Astrocyte (in vitro differentiated cells and primary cell): ENCODE measurements around the gene IFNA21. TPM values are rescaled to one million over a fixed set of nuclear protein-coding genes. Genes with fewer than 3 reads are reported as not detected.

Experiments used
- DNase-seq: peaks from one replicate; pipeline ENCODE4 v3.0.0-alpha.2; 2010; ENCODE audit warnings: low read depth
- FAIRE-seq: peaks from 2 replicates; lab custom pipeline; 2011; peaks lifted over from hg19 to GRCh38; lab: Jason Lieb, UNC
- H2AFZ ChIP-seq: 2 replicates; pipeline ENCODE4 v1.6.0; 2012; ENCODE audit warnings: low read depth, low read length, inconsistent platforms
- H3K27ac ChIP-seq: 2 replicates; pipeline ENCODE4 v1.5.1; 2011; ENCODE audit warnings: low read depth, low read length, inconsistent platforms
- H3K27me3 ChIP-seq: 2 replicates; pipeline ENCODE4 v1.6.0; 2011; ENCODE audit warnings: low read length, inconsistent platforms; ENCODE audit not compliant: insufficient read depth
- H3K36me3 ChIP-seq: 2 replicates; pipeline ENCODE4 v1.5.1; 2011; ENCODE audit warnings: low read length, inconsistent platforms; ENCODE audit not compliant: insufficient read depth
- H3K4me1 ChIP-seq: 2 replicates; pipeline ENCODE4 v1.5.1; 2011; ENCODE audit warnings: low read length, inconsistent platforms; ENCODE audit not compliant: insufficient read depth
- H3K4me2 ChIP-seq: 2 replicates; pipeline ENCODE4 v1.6.0; 2012; ENCODE audit warnings: low read length, inconsistent platforms
- H3K4me3 ChIP-seq: 2 replicates; pipeline ENCODE4 v1.5.1; 2011; ENCODE audit warnings: low read depth, mild to moderate bottlenecking, low read length, inconsistent platforms; ENCODE audit not compliant: insufficient read depth
- H3K79me2 ChIP-seq: 2 replicates; pipeline ENCODE4 v1.6.0; 2012; ENCODE audit warnings: mild to moderate bottlenecking, low read length, inconsistent platforms; ENCODE audit not compliant: insufficient read depth
- H3K9ac ChIP-seq: 2 replicates; pipeline ENCODE4 v1.6.0; 2012; ENCODE audit warnings: mild to moderate bottlenecking, low read length, inconsistent platforms
- H3K9me3 ChIP-seq: 2 replicates; pipeline ENCODE4 v1.5.1; 2012; ENCODE audit warnings: low read depth, mild to moderate bottlenecking, low read length, inconsistent platforms; ENCODE audit not compliant: insufficient read depth
- H4K20me1 ChIP-seq: 2 replicates; pipeline ENCODE4 v1.6.0; 2012; ENCODE audit warnings: low read length, inconsistent platforms; ENCODE audit not compliant: insufficient read depth
- H3K27ac Mint-ChIP-seq: one replicate; pipeline ENCODE4 v1.8.0; 2021; ENCODE audit warnings: mild to moderate bottlenecking, mixed read lengths; ENCODE audit not compliant: unreplicated experiment
- H3K27me3 Mint-ChIP-seq: one replicate; pipeline ENCODE4 v1.8.0; 2021; ENCODE audit warnings: low read depth, mixed read lengths; ENCODE audit not compliant: unreplicated experiment
- H3K36me3 Mint-ChIP-seq: one replicate; pipeline ENCODE4 v1.8.0; 2021; ENCODE audit warnings: low read depth, mixed read lengths; ENCODE audit not compliant: unreplicated experiment
- H3K4me1 Mint-ChIP-seq: one replicate; pipeline ENCODE4 v1.8.0; 2021; ENCODE audit warnings: low read depth, mixed read lengths; ENCODE audit not compliant: unreplicated experiment
- H3K4me3 Mint-ChIP-seq: one replicate; pipeline ENCODE4 v1.8.0; 2021; ENCODE audit warnings: mild to moderate bottlenecking, moderate library complexity, mixed read lengths; ENCODE audit not compliant: unreplicated experiment
- H3K9me3 Mint-ChIP-seq: one replicate; pipeline ENCODE4 v1.8.0; 2021; ENCODE audit warnings: mild to moderate bottlenecking, mixed read lengths; ENCODE audit not compliant: unreplicated experiment
- EZH2 ChIP-seq: IDR thresholded peaks from 2 replicates; pipeline ENCODE4 v1.6.1; 2012; ENCODE audit warnings: mild to moderate bottlenecking, low read length, inconsistent platforms; ENCODE audit not compliant: insufficient read depth
- total RNA-seq: library from RNA; stranded (reverse); gene quantifications from 2 replicates; pipeline ENCODE4 v1.2.1, GENCODE V29; 2021
- TF ChIP-seq, protein P1 (sequence below): IDR thresholded peaks from 2 replicates; pipeline ENCODE4 v1.5.1; 2011; ENCODE audit warnings: low read depth, mild to moderate bottlenecking, inconsistent platforms, low read length, moderate library complexity; ENCODE audit not compliant: insufficient read depth

IFNA21 gene
- total RNA-seq, 1 donor from 2014 or later = not detected

DNA sequence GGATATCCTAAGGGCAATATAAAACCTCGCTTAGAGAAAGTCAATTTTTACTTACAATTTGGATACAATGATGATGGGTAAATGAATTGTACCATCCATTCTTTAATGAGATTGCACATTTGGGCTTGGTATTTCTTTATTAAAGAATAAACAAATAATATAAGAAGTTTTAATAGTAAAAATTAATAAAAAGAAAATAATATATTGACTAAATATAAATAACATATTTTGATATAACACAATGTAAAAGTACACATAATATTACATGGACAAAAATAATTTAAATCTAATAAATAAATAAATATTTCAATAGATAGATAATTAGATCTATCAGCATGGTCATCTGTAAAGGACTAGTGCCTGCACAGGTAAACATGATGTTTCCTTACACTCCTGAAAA lies 944 bp downstream of the IFNA21 start:
- no peak for DNase-seq
- Histone ChIP-seq H2AFZ (no peak overlapping the region), H3K27me3 (no peaks in the 10 kb centered on the region), H3K4me2 (no peak overlapping the region), H4K20me1 (no peaks in the 10 kb centered on the region), H3K27ac (no peak overlapping the region), H3K4me3 (no peak overlapping the region), H3K36me3 (no peaks in the 10 kb centered on the region), H3K79me2 (no peaks in the 10 kb centered on the region), H3K9me3 (no peaks in the 10 kb centered on the region), H3K9ac (no peak overlapping the region), H3K4me1 (no peaks in the 10 kb centered on the region)
- Mint-ChIP-seq H3K4me3 (no peak overlapping the region), H3K27me3 (no peaks in the 10 kb centered on the region), H3K27ac (no peak overlapping the region), H3K4me1 (peaks cover 4% of the 10 kb centered on the region), H3K36me3 (no peaks in the 10 kb centered on the region), H3K9me3 (peaks cover 9% of the 10 kb centered on the region)
- no peak for FAIRE-seq
- TF ChIP-seq, protein P1, sequence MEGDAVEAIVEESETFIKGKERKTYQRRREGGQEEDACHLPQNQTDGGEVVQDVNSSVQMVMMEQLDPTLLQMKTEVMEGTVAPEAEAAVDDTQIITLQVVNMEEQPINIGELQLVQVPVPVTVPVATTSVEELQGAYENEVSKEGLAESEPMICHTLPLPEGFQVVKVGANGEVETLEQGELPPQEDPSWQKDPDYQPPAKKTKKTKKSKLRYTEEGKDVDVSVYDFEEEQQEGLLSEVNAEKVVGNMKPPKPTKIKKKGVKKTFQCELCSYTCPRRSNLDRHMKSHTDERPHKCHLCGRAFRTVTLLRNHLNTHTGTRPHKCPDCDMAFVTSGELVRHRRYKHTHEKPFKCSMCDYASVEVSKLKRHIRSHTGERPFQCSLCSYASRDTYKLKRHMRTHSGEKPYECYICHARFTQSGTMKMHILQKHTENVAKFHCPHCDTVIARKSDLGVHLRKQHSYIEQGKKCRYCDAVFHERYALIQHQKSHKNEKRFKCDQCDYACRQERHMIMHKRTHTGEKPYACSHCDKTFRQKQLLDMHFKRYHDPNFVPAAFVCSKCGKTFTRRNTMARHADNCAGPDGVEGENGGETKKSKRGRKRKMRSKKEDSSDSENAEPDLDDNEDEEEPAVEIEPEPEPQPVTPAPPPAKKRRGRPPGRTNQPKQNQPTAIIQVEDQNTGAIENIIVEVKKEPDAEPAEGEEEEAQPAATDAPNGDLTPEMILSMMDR = no peak
- TF ChIP-seq EZH2 = no peak

DNA sequence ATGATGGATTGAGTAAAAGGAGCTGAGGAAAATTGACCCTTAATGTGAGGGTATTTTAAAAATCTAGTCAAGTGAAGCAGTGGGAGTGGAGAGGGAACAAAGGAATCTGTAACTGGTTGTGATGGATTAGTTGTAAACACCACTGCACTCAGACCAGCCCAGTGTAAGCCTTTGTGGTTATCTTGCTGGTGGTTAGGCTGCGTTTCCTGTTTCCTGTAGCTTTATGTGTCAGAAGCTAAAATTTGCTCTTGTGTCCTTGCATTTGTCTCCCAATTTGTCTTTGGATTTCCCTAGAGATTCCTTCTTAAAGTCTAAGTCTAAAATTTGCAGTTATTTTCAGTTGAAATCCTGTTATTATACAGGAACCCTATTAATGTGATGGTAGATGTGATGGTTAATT lies 6.3 kb downstream of the IFNA21 start:
- Histone ChIP-seq H3K27ac (no peak overlapping the region), H2AFZ (no peak overlapping the region), H3K9me3 (no peaks in the 10 kb centered on the region), H3K4me2 (peak overlapping the region; percentile 23), H3K4me3 (no peak overlapping the region), H3K27me3 (no peaks in the 10 kb centered on the region), H3K4me1 (no peaks in the 10 kb centered on the region), H3K36me3 (no peaks in the 10 kb centered on the region), H4K20me1 (no peaks in the 10 kb centered on the region), H3K79me2 (no peaks in the 10 kb centered on the region), H3K9ac (no peak overlapping the region)
- Mint-ChIP-seq H3K9me3 (peaks cover 9% of the 10 kb centered on the region), H3K27me3 (no peaks in the 10 kb centered on the region), H3K27ac (peak overlapping the region; percentile 49), H3K4me3 (no peak overlapping the region), H3K36me3 (no peaks in the 10 kb centered on the region), H3K4me1 (peaks cover 9% of the 10 kb centered on the region)
- FAIRE-seq (no peak), DNase-seq (peak; percentile 40)
- no peak for TF ChIP-seq EZH2
- TF ChIP-seq, protein P1 = no peak

DNA sequence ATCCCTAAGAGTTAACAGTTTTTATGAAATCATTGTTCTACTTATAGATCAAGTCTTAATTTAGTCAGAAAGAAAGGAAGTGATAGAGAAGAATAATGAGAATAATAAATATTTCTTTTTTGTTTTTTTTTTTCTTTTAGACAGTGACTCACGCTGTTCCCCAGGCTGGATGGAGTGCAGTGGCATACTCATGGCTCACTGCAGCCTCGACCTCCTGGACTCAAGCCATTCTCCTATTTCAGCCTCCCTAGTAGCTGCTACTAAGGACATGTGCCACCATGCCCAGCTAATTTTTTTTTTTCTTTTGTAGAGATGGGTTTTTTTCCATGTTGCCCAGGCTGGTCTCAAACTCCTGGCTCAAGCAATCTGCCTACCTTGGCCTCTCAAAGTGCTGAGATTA lies 11.0 kb downstream of the IFNA21 start:
- Histone ChIP-seq H3K79me2 (no peaks in the 10 kb centered on the region), H4K20me1 (no peaks in the 10 kb centered on the region), H3K9me3 (no peaks in the 10 kb centered on the region), H3K27ac (no peak overlapping the region), H3K9ac (no peak overlapping the region), H3K27me3 (no peaks in the 10 kb centered on the region), H3K4me3 (no peak overlapping the region), H3K36me3 (no peaks in the 10 kb centered on the region), H2AFZ (no peak overlapping the region), H3K4me1 (no peaks in the 10 kb centered on the region), H3K4me2 (no peak overlapping the region)
- H3K27ac Mint-ChIP-seq = no peak overlapping the region
- H3K27me3 Mint-ChIP-seq = peaks cover under 1% of the 10 kb centered on the region
- no peaks in the 10 kb centered on the region for H3K9me3 Mint-ChIP-seq
- peaks cover 16% of the 10 kb centered on the region for H3K4me1 Mint-ChIP-seq
- no peak overlapping the region for H3K4me3 Mint-ChIP-seq
- no peak for TF ChIP-seq EZH2
- TF ChIP-seq, protein P1 = no peak
- no peaks in the 10 kb centered on the region for H3K36me3 Mint-ChIP-seq
- FAIRE-seq (no peak), DNase-seq (no peak)
